Keratinocyte (primary cell): ENCODE measurements around the gene FBP1. TPM values are rescaled to one million over a fixed set of nuclear protein-coding genes. Genes with fewer than 3 reads are reported as not detected.

Experiments used
- DNase-seq: peaks from one replicate; pipeline ENCODE4 v3.0.0-alpha.2; 2011; ENCODE audit warnings: low read depth, missing footprints, low spot score
- FAIRE-seq: peaks from 2 replicates; lab custom pipeline; 2011; peaks lifted over from hg19 to GRCh38; lab: Jason Lieb, UNC
- H2AFZ ChIP-seq: 2 replicates; pipeline ENCODE4 v1.6.0; 2012; ENCODE audit warnings: low read length, control low read depth, inconsistent platforms; ENCODE audit not compliant: control insufficient read depth
- H3K27ac ChIP-seq: 2 replicates; pipeline ENCODE4 v1.5.1; 2011; ENCODE audit warnings: low read length; ENCODE audit not compliant: control insufficient read depth, insufficient read depth
- H3K27me3 ChIP-seq: 3 replicates; pipeline ENCODE4 v1.6.0; 2011; ENCODE audit warnings: low read length; ENCODE audit not compliant: control insufficient read depth, insufficient read depth; ENCODE audit errors: extremely low read depth
- H3K36me3 ChIP-seq, 2 experiments: 2 replicates in 1 of 2; 3 replicates in 1 of 2; pipeline ENCODE4 v1.5.1; 2011; ENCODE audit warnings: low read length in 2 of 2, mild to moderate bottlenecking in 1 of 2; ENCODE audit not compliant: control insufficient read depth in 2 of 2, insufficient read depth in 2 of 2; ENCODE audit errors: extremely low read depth in 1 of 2
- H3K4me1 ChIP-seq: 3 replicates; pipeline ENCODE4 v1.5.1; 2011; ENCODE audit warnings: low read length; ENCODE audit not compliant: control insufficient read depth, insufficient read depth; ENCODE audit errors: extremely low read depth
- H3K4me2 ChIP-seq: 3 replicates; pipeline ENCODE4 v1.6.0; 2011; ENCODE audit warnings: low read depth, low read length; ENCODE audit not compliant: control insufficient read depth, insufficient read depth; ENCODE audit errors: extremely low read depth
- H3K4me3 ChIP-seq, 3 experiments: fragments of 200-600 bp in 1 of 3; sonication (generic) in 1 of 3; 2 replicates in 2 of 3; 3 replicates in 1 of 3; pipeline ENCODE4 v1.5.1; 2011 to 2016; ENCODE audit warnings: low read length in 3 of 3, mild to moderate bottlenecking in 3 of 3, control low read depth in 2 of 3, inconsistent platforms in 1 of 3, low read depth in 1 of 3, mixed read lengths in 1 of 3, mixed run types in 1 of 3, moderate library complexity in 1 of 3; ENCODE audit not compliant: control insufficient read depth in 2 of 3, insufficient read depth in 2 of 3; ENCODE audit errors: extremely low read depth in 1 of 3
- H3K79me2 ChIP-seq: 2 replicates; pipeline ENCODE4 v1.6.0; 2012; ENCODE audit warnings: low read length; ENCODE audit not compliant: control insufficient read depth, insufficient read depth
- H3K9ac ChIP-seq: 3 replicates; pipeline ENCODE4 v1.6.0; 2011; ENCODE audit warnings: low read length; ENCODE audit not compliant: control insufficient read depth, insufficient read depth; ENCODE audit errors: extremely low read depth
- H3K9me1 ChIP-seq: 3 replicates; pipeline ENCODE4 v1.6.0; 2011; ENCODE audit warnings: low read length; ENCODE audit not compliant: control insufficient read depth, insufficient read depth; ENCODE audit errors: extremely low read depth
- H3K9me3 ChIP-seq: 2 replicates; pipeline ENCODE4 v1.5.1; 2012; ENCODE audit warnings: low read depth, low read length; ENCODE audit not compliant: control insufficient read depth
- H4K20me1 ChIP-seq: 3 replicates; pipeline ENCODE4 v1.6.0; 2011; ENCODE audit warnings: low read length; ENCODE audit not compliant: control insufficient read depth, insufficient read depth; ENCODE audit errors: extremely low read depth
- CTCF ChIP-seq, 3 experiments: IDR thresholded peaks in 1 of 3; conservative IDR thresholded peaks in 1 of 3; optimal IDR thresholded peaks in 1 of 3; 2 replicates in 2 of 3; 3 replicates in 1 of 3; pipeline versions ENCODE3 to v1.5.1; 2011; ENCODE audit warnings: low read length in 3 of 3, mild to moderate bottlenecking in 3 of 3, moderate library complexity in 2 of 3, control low read depth in 1 of 3, inconsistent platforms in 1 of 3; ENCODE audit not compliant: insufficient read depth in 2 of 3; ENCODE audit errors: extremely low read depth in 1 of 3
- EZH2 ChIP-seq: IDR thresholded peaks from one replicate; pipeline ENCODE4 v1.6.1; 2012; ENCODE audit warnings: inconsistent platforms, mild to moderate bottlenecking, low read length, moderate library complexity
- dilution Hi-C: fragments of 300-500 bp; cut with MboI; formaldehyde crosslinking; loops from one replicate; pipeline ENCODE4 v1.7.0; 2020; ENCODE audit warnings: low sequenced_read_pairs; ENCODE audit not compliant: extremely low pct_ligation_motif_present
- polyA plus RNA-seq, 5 experiments: library from polyadenylated mRNA; depleted of rRNA in 3 of 5; stranded (reverse) in 3 of 5; stranded (forward) in 1 of 5; unstranded in 1 of 5; fragments of >200 nt; gene quantifications; 1 replicate in 1 of 5; 2 replicates in 3 of 5; 3 replicates in 1 of 5; pipeline versions ENCODE4 v1.2.1 to v1.2.3, GENCODE V29; 2011 to 2012; ENCODE audit warnings: missing spikeins in 2 of 5, low read depth in 1 of 5, low replicate concordance in 1 of 5

FBP1 gene
- polyA plus RNA-seq, 1 donor (not counting 4 experiments of a cell fraction or from before 2014, with no cell fraction given) = 0.16 TPM

GRCh38 chr9:94613003-94613402 lies 26.3 kb downstream of the FBP1 start:
- dilution Hi-C loops = no loop called here
- H3K9me1 ChIP-seq = no peaks in the 10 kb centered on the region
- DNase-seq = no peak
- H3K27me3 ChIP-seq = no peaks in the 10 kb centered on the region
- H4K20me1 ChIP-seq = no peaks in the 10 kb centered on the region
- no peak for FAIRE-seq
- no peak overlapping the region for H3K27ac ChIP-seq
- no peaks in the 10 kb centered on the region for H3K9me3 ChIP-seq
- no peaks in the 10 kb centered on the region for H3K4me1 ChIP-seq
- H3K36me3 ChIP-seq = no peaks in the 10 kb centered on the region
- TF ChIP-seq EZH2 = no peak
- peak in 2 of 3 experiments; percentile 7 to 29 for TF ChIP-seq CTCF (optimal IDR thresholded peaks at IDR 0.05 in 1 of 3, IDR thresholded peaks at IDR 0.05 in 1 of 3, conservative IDR thresholded peaks at IDR 0.05 in 1 of 3; ENCODE audit: extremely low read depth in 1 of 3, insufficient read depth in 2 of 3, low read length in 3 of 3)
- no peak overlapping the region for H3K4me3 ChIP-seq
- H2AFZ ChIP-seq = no peak overlapping the region
- no peaks in the 10 kb centered on the region for H3K79me2 ChIP-seq
- H3K4me2 ChIP-seq = no peak overlapping the region
- H3K9ac ChIP-seq = no peak overlapping the region

GRCh38 chr9:94612071-94612470 lies 27.2 kb downstream of the FBP1 start:
- FAIRE-seq = no peak
- dilution Hi-C loops = no loop called here

More at GRCh38 chr9:94612071-94612470, 27.2 kb downstream of the FBP1 start:
- H4K20me1 ChIP-seq = no peaks in the 10 kb centered on the region
- H3K27me3 ChIP-seq = no peaks in the 10 kb centered on the region
- H3K27ac ChIP-seq = no peak overlapping the region
- DNase-seq = no peak
- H3K9me1 ChIP-seq = no peaks in the 10 kb centered on the region
- no peaks in the 10 kb centered on the region for H3K36me3 ChIP-seq
- H3K9ac ChIP-seq = no peak overlapping the region
- H3K4me3 ChIP-seq = no peak overlapping the region
- no peak for TF ChIP-seq CTCF (optimal IDR thresholded peaks at IDR 0.05 in 1 of 3, IDR thresholded peaks at IDR 0.05 in 1 of 3, conservative IDR thresholded peaks at IDR 0.05 in 1 of 3; ENCODE audit: extremely low read depth in 1 of 3, insufficient read depth in 2 of 3, low read length in 3 of 3)
- no peak for TF ChIP-seq EZH2
- H2AFZ ChIP-seq = no peak overlapping the region
- no peaks in the 10 kb centered on the region for H3K79me2 ChIP-seq
- H3K9me3 ChIP-seq = no peaks in the 10 kb centered on the region
- H3K4me1 ChIP-seq = no peaks in the 10 kb centered on the region
- no peak overlapping the region for H3K4me2 ChIP-seq
